Ishikawa (cell line): ENCODE data around the gene SLC5A12.

Experiments
- CREB1 ChIP-seq: IDR thresholded peaks from 2 replicates; pipeline ENCODE4 v1.6.1; 2012; ENCODE audit warnings: low read depth
- EGR1 ChIP-seq: IDR thresholded peaks from 2 replicates; pipeline ENCODE4 v1.6.1; 2012
- EP300 ChIP-seq: IDR thresholded peaks from 2 replicates; pipeline ENCODE4 v1.6.1; 2012; ENCODE audit warnings: borderline replicate concordance
- FOXM1 ChIP-seq: IDR thresholded peaks from 2 replicates; pipeline ENCODE4 v1.6.1; 2012; ENCODE audit warnings: low read depth, borderline replicate concordance
- MAX ChIP-seq: IDR thresholded peaks from 2 replicates; pipeline ENCODE4 v1.6.1; 2012
- NFIC ChIP-seq: IDR thresholded peaks from 2 replicates; pipeline ENCODE4 v1.6.1; 2012
- RAD21 ChIP-seq: IDR thresholded peaks from 2 replicates; pipeline ENCODE4 v1.6.1; 2012; ENCODE audit warnings: low read depth
- REST ChIP-seq: IDR thresholded peaks from 2 replicates; pipeline ENCODE4 v1.6.1; 2012; ENCODE audit warnings: low read depth, mild to moderate bottlenecking
- TAF1 ChIP-seq: IDR thresholded peaks from 2 replicates; pipeline ENCODE4 v1.6.1; 2012; ENCODE audit warnings: low read depth, mild to moderate bottlenecking
- TCF12 ChIP-seq: IDR thresholded peaks from 2 replicates; pipeline ENCODE4 v1.6.1; 2012; ENCODE audit warnings: low read depth
- TEAD4 ChIP-seq: IDR thresholded peaks from 2 replicates; pipeline ENCODE4 v1.6.1; 2012
- ZBTB7A ChIP-seq: IDR thresholded peaks from 2 replicates; pipeline ENCODE4 v1.6.1; 2012; ENCODE audit warnings: low read depth

GRCh38 chr11:26764315-26764714, 42.5 kb upstream of the SLC5A12 start:
- TF ChIP-seq TAF1 (no peak), REST (no peak), EP300 (no peak), MAX (no peak), FOXM1 (no peak), EGR1 (no peak), NFIC (no peak), ZBTB7A (no peak), CREB1 (no peak), TEAD4 (no peak), RAD21 (no peak), TCF12 (no peak)
